K562 (cell line): ENCODE results near the gene CTSH.

Experiments used
- BRCA1 ChIP-seq, 2 experiments: fragments of 450-650 bp in 1 of 2; sonication (generic) in 1 of 2; formaldehyde crosslinking in 1 of 2; IDR thresholded peaks; 2 replicates each; pipeline versions ENCODE4 v1.5.0 to v1.6.1; 2017 to 2020; ENCODE audit warnings: mild to moderate bottlenecking in 1 of 2, missing genetic modification reagents in 1 of 2
- KDM1A ChIP-seq, 2 experiments: fragments of 450-650 bp; IDR thresholded peaks; 2 replicates each; pipeline ENCODE4 v1.6.1; 2016; ENCODE audit warnings: mild to moderate bottlenecking in 2 of 2
- POLR2AphosphoS5 ChIP-seq: IDR thresholded peaks from 2 replicates; pipeline ENCODE4 v1.6.1; 2011; ENCODE audit warnings: mild to moderate bottlenecking, low read depth, low read length, moderate library complexity; ENCODE audit not compliant: control insufficient read depth, insufficient read depth
- TEAD4 ChIP-seq, 2 experiments: sonication (generic) in 1 of 2; formaldehyde crosslinking in 1 of 2; IDR thresholded peaks; 2 replicates each; pipeline versions ENCODE4 v1.6.1 to v1.8.0; 2012 to 2022; ENCODE audit warnings: borderline replicate concordance in 1 of 2, inconsistent platforms in 1 of 2, low read length in 1 of 2, mild to moderate bottlenecking in 1 of 2, missing genetic modification reagents in 1 of 2
- ZKSCAN1 ChIP-seq: fragments of 150-350 bp; IDR thresholded peaks from 2 replicates; pipeline ENCODE4 v1.6.1; 2016; ENCODE audit warnings: low read depth, low read length
- ZKSCAN8 ChIP-seq: fragments of 200-800 bp; sonication (Bioruptor generic); IDR thresholded peaks from 2 replicates; pipeline ENCODE4 v1.6.1; 2016; ENCODE audit warnings: missing genetic modification characterization, missing compliant biosample characterization
- ZZZ3 ChIP-seq: fragments of 450-650 bp; IDR thresholded peaks from 2 replicates; pipeline ENCODE4 v1.6.1; 2016; ENCODE audit warnings: antibody characterized with exemption, mild to moderate bottlenecking, moderate library complexity
- TF ChIP-seq, protein P1 (sequence below), 3 experiments: IDR thresholded peaks in 2 of 3; conservative IDR thresholded peaks in 1 of 3; 2 replicates each; pipeline ENCODE4 v1.5.1; 2011 to 2012; ENCODE audit warnings: low read length in 3 of 3, mild to moderate bottlenecking in 3 of 3, control low read depth in 2 of 3, improper control_type of control experiment in 1 of 3, inconsistent platforms in 1 of 3, low read depth in 1 of 3, mixed read lengths in 1 of 3, moderate library complexity in 1 of 3; ENCODE audit not compliant: insufficient read depth in 2 of 3
- TF ChIP-seq, protein P2 (sequence below): fragments of 250-450 bp; sonication (Bioruptor Pico); IDR thresholded peaks from 2 replicates; pipeline ENCODE4 v1.8.0; 2021; ENCODE audit warnings: moderate library complexity, mild to moderate bottlenecking, inconsistent platforms

DNA sequence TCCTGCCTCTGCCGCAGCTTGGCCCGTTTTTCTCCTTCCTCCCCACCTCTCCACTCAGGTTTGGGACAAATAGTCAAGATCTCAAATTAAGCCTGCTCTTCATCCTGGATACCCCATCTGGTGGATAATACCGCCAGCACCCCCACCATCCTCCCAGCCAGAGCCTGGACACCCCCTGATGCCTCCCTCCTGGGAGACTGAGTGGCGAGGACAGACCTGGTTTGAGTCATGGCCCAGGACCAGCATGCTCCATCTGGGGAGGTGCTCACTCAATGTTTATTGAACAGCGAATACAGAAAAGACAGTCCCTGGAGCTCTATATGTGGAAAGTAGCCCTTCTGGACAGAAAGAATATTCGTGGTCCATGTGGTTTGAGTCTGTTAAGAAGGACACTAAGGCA, 23.3 kb downstream of the CTSH start:
- TF ChIP-seq ZKSCAN8 (no peak), ZZZ3 (no peak), BRCA1 (IDR thresholded peaks at IDR 0.05) (no peak), BRCA1 (CRISPR knock-in tag; IDR thresholded peaks at IDR 0.05) (no peak), TEAD4 (IDR thresholded peaks at IDR 0.05; ENCODE audit: low read length) (no peak), TEAD4 (CRISPR knock-in tag; IDR thresholded peaks at IDR 0.05; ENCODE audit: borderline replicate concordance) (no peak), ZKSCAN1 (no peak), POLR2AphosphoS5 (no peak), KDM1A (IDR thresholded peaks at IDR 0.05) (no peak)
- TF ChIP-seq, protein P1, sequence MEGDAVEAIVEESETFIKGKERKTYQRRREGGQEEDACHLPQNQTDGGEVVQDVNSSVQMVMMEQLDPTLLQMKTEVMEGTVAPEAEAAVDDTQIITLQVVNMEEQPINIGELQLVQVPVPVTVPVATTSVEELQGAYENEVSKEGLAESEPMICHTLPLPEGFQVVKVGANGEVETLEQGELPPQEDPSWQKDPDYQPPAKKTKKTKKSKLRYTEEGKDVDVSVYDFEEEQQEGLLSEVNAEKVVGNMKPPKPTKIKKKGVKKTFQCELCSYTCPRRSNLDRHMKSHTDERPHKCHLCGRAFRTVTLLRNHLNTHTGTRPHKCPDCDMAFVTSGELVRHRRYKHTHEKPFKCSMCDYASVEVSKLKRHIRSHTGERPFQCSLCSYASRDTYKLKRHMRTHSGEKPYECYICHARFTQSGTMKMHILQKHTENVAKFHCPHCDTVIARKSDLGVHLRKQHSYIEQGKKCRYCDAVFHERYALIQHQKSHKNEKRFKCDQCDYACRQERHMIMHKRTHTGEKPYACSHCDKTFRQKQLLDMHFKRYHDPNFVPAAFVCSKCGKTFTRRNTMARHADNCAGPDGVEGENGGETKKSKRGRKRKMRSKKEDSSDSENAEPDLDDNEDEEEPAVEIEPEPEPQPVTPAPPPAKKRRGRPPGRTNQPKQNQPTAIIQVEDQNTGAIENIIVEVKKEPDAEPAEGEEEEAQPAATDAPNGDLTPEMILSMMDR (IDR thresholded peaks at IDR 0.05 in 2 of 3, conservative IDR thresholded peaks at IDR 0.05 in 1 of 3; ENCODE audit: insufficient read depth in 2 of 3, low read depth in 1 of 3, low read length in 3 of 3): no peak
- TF ChIP-seq, protein P2, sequence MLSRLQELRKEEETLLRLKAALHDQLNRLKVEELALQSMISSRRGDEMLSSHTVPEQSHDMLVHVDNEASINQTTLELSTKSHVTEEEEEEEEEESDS (CRISPR knock-in tag): no peak
